Type B pancreatic cell (in vitro differentiated cells): ENCODE data around the gene CWC27. TPM values are rescaled to one million over a fixed set of nuclear protein-coding genes. Genes with fewer than 3 reads are reported as not detected.
"Not testable (repeated sequence)": the region's sequence is repeated elsewhere in the genome, so short reads cannot be mapped to it uniquely, and the experiment has no call there.

ENCODE experiments used
- DNase-seq: peaks from one replicate; pipeline ENCODE4 v3.0.0; 2021; ENCODE audit warnings: mixed read lengths; ENCODE audit not compliant: unreplicated experiment; ENCODE audit errors: extremely low spot score
- H3K27ac Mint-ChIP-seq: 2 replicates; pipeline ENCODE4 v1.8.0; 2021; ENCODE audit warnings: mild to moderate bottlenecking, mixed read lengths
- H3K27me3 Mint-ChIP-seq: 2 replicates; pipeline ENCODE4 v1.8.0; 2021; ENCODE audit warnings: mixed read lengths
- H3K36me3 Mint-ChIP-seq: 2 replicates; pipeline ENCODE4 v1.8.0; 2021; ENCODE audit warnings: mixed read lengths
- H3K4me1 Mint-ChIP-seq: one replicate; pipeline ENCODE4 v1.8.0; 2021; ENCODE audit warnings: mixed read lengths; ENCODE audit not compliant: unreplicated experiment
- H3K4me3 Mint-ChIP-seq: 2 replicates; pipeline ENCODE4 v1.8.0; 2021; ENCODE audit warnings: mild to moderate bottlenecking, mixed read lengths
- H3K9me3 Mint-ChIP-seq: 2 replicates; pipeline ENCODE4 v1.8.0; 2021; ENCODE audit warnings: mixed read lengths
- CTCF ChIP-seq: fragments of 200-600 bp; sonication (generic); conservative IDR thresholded peaks from 2 replicates; pipeline ENCODE4 v1.5.0; 2021; ENCODE audit warnings: antibody characterized with exemption, mild to moderate bottlenecking
- total RNA-seq: library from RNA; stranded (reverse); gene quantifications from 2 replicates; pipeline ENCODE4 v1.2.1, GENCODE V29; 2021; ENCODE audit warnings: low replicate concordance

CWC27 gene
- total RNA-seq, 1 donor from 2014 or later = 32.0 TPM

- Mint-ChIP-seq H3K4me1 (no peaks in the 10 kb centered on the region), H3K27me3 (no peaks in the 10 kb centered on the region), H3K36me3 (peaks cover 13% of the 10 kb centered on the region), H3K27ac (no peak overlapping the region), H3K9me3 (no peaks in the 10 kb centered on the region), H3K4me3 (no peak overlapping the region)
- DNase-seq = no peak
- no peak for TF ChIP-seq CTCF
Measured at GRCh38 chr5:64822320-64822719, 53.6 kb downstream of the CWC27 start.

GRCh38 chr5:64826541-64826940, 57.8 kb downstream of the CWC27 start:
- TF ChIP-seq CTCF = no peak
- no peaks in the 10 kb centered on the region for H3K4me1 Mint-ChIP-seq
- no peak overlapping the region for H3K27ac Mint-ChIP-seq
- peaks cover 9% of the 10 kb centered on the region for H3K36me3 Mint-ChIP-seq
- H3K9me3 Mint-ChIP-seq = no peaks in the 10 kb centered on the region
- DNase-seq = no peak
- H3K4me3 Mint-ChIP-seq = no peak overlapping the region
- H3K27me3 Mint-ChIP-seq = no peaks in the 10 kb centered on the region

- Mint-ChIP-seq H3K4me1 (no peaks in the 10 kb centered on the region), H3K9me3 (no peaks in the 10 kb centered on the region), H3K27ac (no peak overlapping the region), H3K36me3 (no peaks in the 10 kb centered on the region), H3K27me3 (no peaks in the 10 kb centered on the region), H3K4me3 (no peak overlapping the region)
- DNase-seq = no peak
- TF ChIP-seq CTCF = no peak
Measured at GRCh38 chr5:64827703-64828102, 59.0 kb downstream of the CWC27 start.

GRCh38 chr5:64830650-64831049, 61.9 kb downstream of the CWC27 start:
- H3K27ac Mint-ChIP-seq, H3K36me3 Mint-ChIP-seq, H3K4me1 Mint-ChIP-seq, H3K4me3 Mint-ChIP-seq, DNase-seq, H3K27me3 Mint-ChIP-seq, H3K9me3 Mint-ChIP-seq: not testable (repeated sequence)

GRCh38 chr5:64831996-64832395, 63.3 kb downstream of the CWC27 start:
- no peaks in the 10 kb centered on the region for H3K9me3 Mint-ChIP-seq
- no peaks in the 10 kb centered on the region for H3K36me3 Mint-ChIP-seq
- H3K4me3 Mint-ChIP-seq = no peak overlapping the region
- TF ChIP-seq CTCF = no peak
- DNase-seq = no peak
- no peaks in the 10 kb centered on the region for H3K27me3 Mint-ChIP-seq
- H3K4me1 Mint-ChIP-seq = no peaks in the 10 kb centered on the region
- no peak overlapping the region for H3K27ac Mint-ChIP-seq

GRCh38 chr5:64834037-64834436, 65.3 kb downstream of the CWC27 start:
- H3K27ac Mint-ChIP-seq = no peak overlapping the region
- H3K9me3 Mint-ChIP-seq = no peaks in the 10 kb centered on the region

More at GRCh38 chr5:64834037-64834436, 65.3 kb downstream of the CWC27 start:
- no peaks in the 10 kb centered on the region for H3K27me3 Mint-ChIP-seq
- H3K4me1 Mint-ChIP-seq = no peaks in the 10 kb centered on the region
- peaks cover under 1% of the 10 kb centered on the region for H3K36me3 Mint-ChIP-seq
- no peak overlapping the region for H3K4me3 Mint-ChIP-seq
- DNase-seq = no peak
- TF ChIP-seq CTCF = no peak
